NB4 (cell line): Measurements from ENCODE around the gene CXCL3.

Experiments used
- POLR2A ChIP-seq: IDR thresholded peaks from 2 replicates; pipeline ENCODE4 v1.6.1; 2011; ENCODE audit warnings: mild to moderate bottlenecking; ENCODE audit not compliant: insufficient read length; ENCODE audit errors: extremely low read depth
- TF ChIP-seq, protein P1 (sequence below): IDR thresholded peaks from one replicate; pipeline ENCODE4 v1.5.1; 2012; ENCODE audit warnings: low read depth, low read length

DNA sequence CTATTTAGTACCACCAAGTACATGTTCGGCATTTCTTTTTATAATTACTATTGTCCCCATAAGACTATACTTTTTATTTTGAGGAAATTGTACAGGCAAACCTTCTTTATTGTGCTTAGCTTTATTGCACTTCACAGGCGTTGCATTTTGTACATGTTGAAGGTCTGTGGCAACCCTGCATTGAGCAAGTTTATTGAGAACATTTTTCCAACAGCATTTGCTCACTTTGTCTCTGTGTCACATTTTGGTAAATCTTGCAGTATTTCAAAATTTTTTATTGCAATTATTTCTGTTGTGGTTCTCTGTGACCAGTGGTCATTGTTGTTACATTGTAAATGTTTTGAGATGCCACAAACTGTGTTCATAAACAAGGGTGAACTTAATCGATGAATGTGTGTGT, 29.2 kb downstream of the CXCL3 start:
- TF ChIP-seq, protein P1, sequence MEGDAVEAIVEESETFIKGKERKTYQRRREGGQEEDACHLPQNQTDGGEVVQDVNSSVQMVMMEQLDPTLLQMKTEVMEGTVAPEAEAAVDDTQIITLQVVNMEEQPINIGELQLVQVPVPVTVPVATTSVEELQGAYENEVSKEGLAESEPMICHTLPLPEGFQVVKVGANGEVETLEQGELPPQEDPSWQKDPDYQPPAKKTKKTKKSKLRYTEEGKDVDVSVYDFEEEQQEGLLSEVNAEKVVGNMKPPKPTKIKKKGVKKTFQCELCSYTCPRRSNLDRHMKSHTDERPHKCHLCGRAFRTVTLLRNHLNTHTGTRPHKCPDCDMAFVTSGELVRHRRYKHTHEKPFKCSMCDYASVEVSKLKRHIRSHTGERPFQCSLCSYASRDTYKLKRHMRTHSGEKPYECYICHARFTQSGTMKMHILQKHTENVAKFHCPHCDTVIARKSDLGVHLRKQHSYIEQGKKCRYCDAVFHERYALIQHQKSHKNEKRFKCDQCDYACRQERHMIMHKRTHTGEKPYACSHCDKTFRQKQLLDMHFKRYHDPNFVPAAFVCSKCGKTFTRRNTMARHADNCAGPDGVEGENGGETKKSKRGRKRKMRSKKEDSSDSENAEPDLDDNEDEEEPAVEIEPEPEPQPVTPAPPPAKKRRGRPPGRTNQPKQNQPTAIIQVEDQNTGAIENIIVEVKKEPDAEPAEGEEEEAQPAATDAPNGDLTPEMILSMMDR, result no peak
- no peak for TF ChIP-seq POLR2A
